SH-SY5Y (cell line): ENCODE measurements around the gene OSBPL10.

ENCODE experiments used
- GATA2 ChIP-seq: IDR thresholded peaks from 2 replicates; pipeline ENCODE4 v1.6.1; 2011; ENCODE audit warnings: mild to moderate bottlenecking, low read depth, low read length
- GATA3 ChIP-seq: IDR thresholded peaks from 2 replicates; pipeline ENCODE4 v1.6.1; 2011; ENCODE audit warnings: low read depth, mild to moderate bottlenecking, low read length, moderate library complexity

Gene OSBPL10

GRCh38 chr3:31695280-31696008 is 285.6 kb downstream of the OSBPL10 start:
- TF ChIP-seq GATA3, result no peak
- TF ChIP-seq GATA2, result no peak

GRCh38 chr3:31693346-31693745 is 287.7 kb downstream of the OSBPL10 start:
- TF ChIP-seq GATA2 (no peak), GATA3 (no peak)

- TF ChIP-seq GATA2 (no peak), GATA3 (no peak)
Measured at GRCh38 chr3:31692751-31693150, 288.3 kb downstream of the OSBPL10 start.

GRCh38 chr3:31690771-31691170 is 290.3 kb downstream of the OSBPL10 start:
- no peak for TF ChIP-seq GATA3
- no peak for TF ChIP-seq GATA2

GRCh38 chr3:31688984-31689383 is 292.1 kb downstream of the OSBPL10 start:
- no peak for TF ChIP-seq GATA2
- no peak for TF ChIP-seq GATA3

GRCh38 chr3:31687020-31687802 is 293.9 kb downstream of the OSBPL10 start:
- TF ChIP-seq GATA3, result no peak
- no peak for TF ChIP-seq GATA2

- TF ChIP-seq GATA3 (no peak), GATA2 (no peak)
Measured at GRCh38 chr3:31680072-31680870, 300.8 kb downstream of the OSBPL10 start.

- no peak for TF ChIP-seq GATA2
- TF ChIP-seq GATA3, result no peak
Measured at GRCh38 chr3:31676556-31676955, 304.5 kb downstream of the OSBPL10 start.

- no peak for TF ChIP-seq GATA2
- TF ChIP-seq GATA3, result no peak
Measured at GRCh38 chr3:31673950-31674349, 307.1 kb downstream of the OSBPL10 start.

- TF ChIP-seq GATA3 (no peak), GATA2 (no peak)
Measured at GRCh38 chr3:31671976-31672375, 309.1 kb downstream of the OSBPL10 start.

GRCh38 chr3:31671451-31671850 is 309.6 kb downstream of the OSBPL10 start:
- no peak for TF ChIP-seq GATA2
- TF ChIP-seq GATA3, result no peak

- TF ChIP-seq GATA3, result no peak
- TF ChIP-seq GATA2, result no peak
Measured at GRCh38 chr3:31670722-31671121, 310.3 kb downstream of the OSBPL10 start.

GRCh38 chr3:31670136-31670535 is 310.9 kb downstream of the OSBPL10 start:
- no peak for TF ChIP-seq GATA3
- TF ChIP-seq GATA2, result no peak

GRCh38 chr3:31668242-31668641 is 312.8 kb downstream of the OSBPL10 start:
- TF ChIP-seq GATA3 (no peak), GATA2 (no peak)
